Activated CD8-positive, alpha-beta memory T cell treated with anti-CD3 and anti-CD28 coated beads for 24 hours (primary cell): ENCODE data around the gene LRFN2.

Experiments
- DNase-seq: peaks from one replicate; pipeline ENCODE4 v3.0.0-alpha.2; 2020

The LRFN2 gene

DNA sequence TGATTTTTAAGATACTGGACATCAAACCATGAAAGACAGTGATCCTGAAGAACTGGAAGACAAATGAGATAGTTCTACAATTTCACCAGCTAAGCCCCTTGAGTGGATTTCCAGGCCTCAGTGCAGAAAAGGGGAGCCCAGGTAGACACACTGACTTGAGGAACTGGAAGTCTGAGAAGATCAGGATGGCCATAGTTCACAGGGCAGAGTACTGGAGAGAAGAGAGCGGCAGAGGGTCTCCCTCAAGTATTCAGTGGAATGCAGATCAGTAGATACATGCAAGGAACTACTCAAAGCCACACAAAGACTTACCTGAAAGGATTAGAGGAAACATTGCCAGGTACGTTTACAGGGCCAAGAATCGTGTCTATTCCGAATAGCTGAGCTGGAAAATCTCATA, 224.3 kb downstream of the LRFN2 start:
- peak; percentile 11 for DNase-seq

GRCh38 chr6:40359808-40360207, 227.4 kb downstream of the LRFN2 start:
- DNase-seq: no peak

DNA sequence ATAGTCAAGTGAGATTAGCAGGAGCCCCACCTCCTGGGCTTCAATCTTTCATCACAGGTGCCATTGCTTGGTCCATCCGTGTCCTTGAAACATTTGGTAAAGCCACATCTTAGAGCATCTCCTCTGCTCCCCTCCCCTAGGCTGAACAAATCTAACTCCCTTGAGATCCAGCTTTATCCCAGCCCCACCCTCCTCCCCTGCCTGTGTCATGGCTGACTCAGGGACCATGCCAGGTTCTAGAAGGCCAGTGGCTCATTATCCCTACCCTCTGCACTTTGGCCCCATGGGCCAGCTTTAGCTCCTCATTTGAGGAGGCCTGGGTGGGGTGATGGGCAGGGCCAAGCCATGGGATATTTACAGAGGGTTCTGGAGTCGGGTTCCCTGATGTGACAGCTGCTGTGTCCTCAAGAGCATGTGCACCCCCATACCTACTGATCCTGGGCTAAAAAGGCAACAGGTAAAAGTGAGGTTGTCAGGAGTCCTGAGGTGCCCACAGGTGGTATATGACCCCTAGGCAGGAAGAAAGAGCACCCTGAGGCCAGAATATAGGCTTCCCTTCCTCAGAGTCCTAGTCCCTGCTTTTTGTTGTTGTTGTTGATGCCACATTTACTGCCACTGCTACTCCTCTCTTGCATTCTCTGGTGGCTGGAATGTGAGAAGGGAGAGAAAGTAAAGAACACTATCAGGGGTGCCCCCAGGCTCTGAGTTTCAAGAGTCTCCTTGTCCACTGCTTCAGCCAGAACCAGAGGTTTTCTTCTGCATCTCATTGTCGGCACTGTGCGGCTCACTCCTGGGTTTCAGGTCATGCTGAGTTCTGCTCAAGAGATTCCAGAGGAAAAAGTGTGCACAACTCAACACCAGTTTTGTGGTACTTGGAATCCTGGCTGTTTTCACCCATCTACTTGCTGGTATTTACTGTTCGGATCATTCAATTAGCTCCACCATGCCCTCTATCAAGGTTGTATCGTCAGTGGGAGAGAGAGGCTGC, 228.4 kb downstream of the LRFN2 start:
- peak; percentile 32 for DNase-seq

- peak; percentile 37 for DNase-seq
Observed at GRCh38 chr6:40356242-40356910, 230.8 kb downstream of the LRFN2 start.

DNA sequence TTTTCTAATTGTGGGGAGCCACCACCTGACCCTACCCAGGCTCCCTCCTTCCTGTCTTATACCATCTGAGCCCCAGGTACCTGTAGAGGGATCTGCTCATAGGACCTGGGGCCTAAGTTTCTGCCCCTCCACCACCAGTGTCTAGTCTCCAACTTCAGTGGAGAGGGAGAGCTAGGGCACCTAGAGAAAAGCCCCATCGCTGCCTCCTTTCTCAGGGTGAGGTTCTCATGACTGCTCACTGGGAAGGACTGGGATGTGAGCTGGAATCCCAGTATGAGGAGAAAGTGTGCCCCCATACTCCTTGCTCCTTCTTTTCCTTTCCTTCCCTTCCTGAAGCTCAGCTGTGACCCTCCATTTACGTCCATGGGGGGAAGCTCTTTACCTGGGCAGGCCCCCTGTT, 231.6 kb downstream of the LRFN2 start:
- no peak for DNase-seq

DNA sequence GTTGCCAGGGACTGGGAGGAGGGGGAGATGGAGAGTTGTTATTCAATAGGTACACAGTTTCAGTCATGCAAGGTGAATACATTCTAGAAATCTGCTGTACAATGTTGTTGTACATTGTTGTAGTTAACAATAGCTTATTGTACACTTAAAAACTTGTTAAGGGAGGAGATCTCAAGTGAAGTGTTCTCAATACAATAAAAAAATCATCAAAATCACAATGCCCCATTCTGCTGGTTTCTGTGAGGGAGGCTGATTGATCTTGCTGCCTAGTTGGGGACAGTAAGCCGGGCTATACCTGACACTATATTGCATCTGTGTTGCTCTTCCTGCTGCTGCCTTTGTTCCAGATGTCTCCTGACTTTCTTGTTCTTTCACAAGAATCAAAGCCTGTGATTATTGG, 232.1 kb downstream of the LRFN2 start:
- DNase-seq: no peak

- peak; percentile 28 for DNase-seq
Observed at GRCh38 chr6:40353967-40354452, 233.2 kb downstream of the LRFN2 start.

DNA sequence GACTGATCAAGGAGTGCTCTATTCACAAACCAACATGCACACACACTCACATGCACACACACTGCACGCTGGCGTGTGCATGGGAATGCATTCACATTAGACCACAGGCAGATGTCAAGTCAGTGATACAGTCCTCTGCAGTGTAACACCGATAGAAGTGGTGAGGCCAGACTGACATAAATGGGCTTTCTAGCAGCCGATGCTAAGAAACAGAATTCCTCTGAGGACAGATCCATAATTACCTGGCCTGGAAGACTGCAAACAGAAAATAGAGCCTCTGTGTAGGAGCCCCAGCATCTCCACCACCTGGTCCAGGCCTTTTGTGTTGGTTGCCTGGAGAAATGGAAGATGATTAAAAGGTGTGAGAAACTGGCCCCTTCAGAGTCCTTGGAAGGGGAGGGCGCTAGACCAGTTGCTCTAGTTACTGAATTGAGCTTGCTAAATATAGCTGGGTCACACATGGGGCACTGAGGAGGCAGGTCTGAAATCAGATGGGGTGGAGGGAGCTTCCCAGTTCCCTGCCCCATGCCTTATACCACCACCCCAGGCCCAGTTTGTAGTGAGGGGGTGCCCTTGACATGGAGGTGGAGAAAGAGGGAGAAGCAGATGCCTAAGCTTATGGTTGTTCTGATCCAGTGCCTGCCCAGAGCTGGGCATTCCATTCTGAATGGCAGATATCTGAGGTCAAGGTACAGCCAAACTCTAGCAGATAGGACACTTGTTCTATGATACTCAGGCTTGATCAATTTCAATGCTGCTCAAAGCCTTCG, 233.8 kb downstream of the LRFN2 start:
- peak; percentile 37 for DNase-seq

GRCh38 chr6:40352527-40353170, 234.5 kb downstream of the LRFN2 start:
- DNase-seq: no peak

- no peak for DNase-seq
Observed at GRCh38 chr6:40352006-40352405, 235.2 kb downstream of the LRFN2 start.

GRCh38 chr6:40350747-40351217, 236.4 kb downstream of the LRFN2 start:
- DNase-seq: no peak

- DNase-seq: no peak
Observed at GRCh38 chr6:40349901-40350746, 237.0 kb downstream of the LRFN2 start.

- no peak for DNase-seq
Observed at GRCh38 chr6:40349123-40349900, 237.9 kb downstream of the LRFN2 start.

DNA sequence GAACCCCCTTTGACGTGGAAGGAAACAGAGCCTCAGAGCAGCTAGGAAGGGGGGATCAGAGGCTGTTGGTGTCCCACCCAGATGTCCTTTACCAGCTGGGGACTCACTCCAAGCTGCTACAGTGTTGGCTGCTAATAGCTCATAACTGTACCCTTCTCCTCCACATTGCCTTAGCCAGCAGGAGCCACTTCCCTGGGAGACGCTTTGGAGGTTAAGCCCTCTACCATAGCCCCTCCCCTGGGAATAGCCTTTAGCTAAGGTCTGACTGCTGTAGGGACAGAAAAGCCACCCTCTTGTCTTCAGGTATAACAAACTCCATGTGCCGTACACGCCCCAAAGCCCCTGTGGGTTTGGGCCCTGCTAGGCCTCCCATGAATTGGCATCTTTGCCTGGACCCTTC, 238.6 kb downstream of the LRFN2 start:
- DNase-seq: peak; percentile 26

DNA sequence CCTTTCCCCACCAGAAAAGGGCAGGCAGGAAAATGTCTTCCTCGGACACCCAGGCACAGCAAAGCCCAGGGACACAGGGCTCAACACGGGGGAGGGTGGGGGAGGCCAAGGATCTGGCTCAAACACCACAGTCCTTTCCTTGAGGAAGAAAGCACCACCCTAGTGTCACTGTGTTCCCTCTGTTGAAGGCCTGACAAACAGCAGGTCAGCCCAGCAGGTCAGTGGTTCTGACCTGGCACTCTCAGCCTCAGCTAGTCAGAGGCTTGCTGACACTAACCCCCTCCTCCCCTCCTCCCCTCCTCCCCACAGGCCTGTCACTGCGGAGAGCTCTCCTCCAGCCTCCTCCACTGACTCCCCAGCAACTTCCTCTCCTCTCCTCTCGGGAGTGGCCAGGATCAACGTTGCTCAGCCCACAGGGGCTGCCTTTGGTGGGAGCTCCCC, 239.6 kb downstream of the LRFN2 start:
- peak; percentile 28 for DNase-seq

GRCh38 chr6:40346246-40346645, 240.9 kb downstream of the LRFN2 start:
- peak; percentile 5 for DNase-seq

DNA sequence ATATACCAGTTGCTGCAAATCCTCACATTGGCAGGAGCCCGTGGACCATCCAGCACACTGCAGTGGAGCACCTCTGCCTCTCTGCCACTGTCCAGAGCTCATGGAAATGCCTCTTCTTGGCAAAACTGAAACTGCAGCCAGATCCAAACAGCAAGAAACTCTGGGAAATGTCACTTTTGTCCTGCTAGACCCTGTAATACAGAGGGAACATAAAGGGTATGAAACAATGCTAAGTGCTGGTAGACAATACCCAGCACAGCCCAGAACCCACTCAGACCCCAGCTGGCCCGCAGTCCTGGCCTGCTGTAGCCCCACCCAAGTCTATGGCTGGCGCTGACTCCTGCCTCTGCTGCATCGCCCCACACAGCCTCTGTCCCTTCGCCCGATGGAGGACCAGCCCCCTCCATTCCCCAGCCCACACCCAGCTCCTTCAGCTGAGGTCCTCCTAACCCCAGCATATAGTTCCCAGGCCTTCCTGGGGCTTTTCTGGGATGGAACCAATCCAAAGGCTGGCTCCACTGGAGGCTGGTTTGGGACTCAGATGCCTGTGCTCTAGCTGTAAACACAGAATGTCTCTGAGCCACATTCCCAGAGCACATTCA, 242.5 kb downstream of the LRFN2 start:
- peak; percentile 37 for DNase-seq

- peak; percentile 19 for DNase-seq
Observed at GRCh38 chr6:40343877-40344565, 243.1 kb downstream of the LRFN2 start.

- peak; percentile 46 for DNase-seq
Observed at GRCh38 chr6:40343318-40343876, 243.8 kb downstream of the LRFN2 start.
